GM21737 (cell line): ENCODE results near the gene GZF1.
A peak's percentile ranks its signal among the peaks of the same experiment; 100 is the strongest.
"Not testable (repeated sequence)": the region's sequence is repeated elsewhere in the genome, so short reads cannot be mapped to it uniquely, and the experiment has no call there.

Experiments used
- ATAC-seq: cut with Tn5 transposase; IDR thresholded peaks from one replicate; pipeline ENCODE4 v1.9.1; 2021; ENCODE audit warnings: mild to moderate bottlenecking, moderate library complexity; ENCODE audit not compliant: unreplicated experiment

The GZF1 gene

GRCh38 chr20:23344336-23344735 is 17.6 kb upstream of the GZF1 start:
- ATAC-seq, result no peak

GRCh38 chr20:23346002-23346401 is 16.0 kb upstream of the GZF1 start:
- no peak for ATAC-seq

DNA sequence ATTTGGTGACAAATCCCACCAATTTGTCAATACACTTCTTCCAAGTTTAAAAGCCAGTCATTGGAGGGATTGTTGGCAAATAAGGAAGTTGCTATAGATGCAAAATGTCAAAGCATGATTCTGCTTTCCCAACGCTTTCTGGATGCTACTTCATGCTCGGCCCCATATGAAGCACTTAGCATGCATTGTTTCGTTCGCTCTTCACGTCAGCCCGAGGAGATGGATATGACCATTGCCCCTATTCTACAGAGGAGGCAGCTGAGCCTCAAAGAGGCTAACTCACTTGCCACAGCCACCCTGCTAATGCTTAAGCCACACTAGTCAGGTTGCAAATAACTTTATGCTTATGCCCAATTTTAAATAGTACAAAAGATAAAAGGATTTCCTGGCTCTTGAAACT is 14.2 kb upstream of the GZF1 start:
- ATAC-seq, result no peak

DNA sequence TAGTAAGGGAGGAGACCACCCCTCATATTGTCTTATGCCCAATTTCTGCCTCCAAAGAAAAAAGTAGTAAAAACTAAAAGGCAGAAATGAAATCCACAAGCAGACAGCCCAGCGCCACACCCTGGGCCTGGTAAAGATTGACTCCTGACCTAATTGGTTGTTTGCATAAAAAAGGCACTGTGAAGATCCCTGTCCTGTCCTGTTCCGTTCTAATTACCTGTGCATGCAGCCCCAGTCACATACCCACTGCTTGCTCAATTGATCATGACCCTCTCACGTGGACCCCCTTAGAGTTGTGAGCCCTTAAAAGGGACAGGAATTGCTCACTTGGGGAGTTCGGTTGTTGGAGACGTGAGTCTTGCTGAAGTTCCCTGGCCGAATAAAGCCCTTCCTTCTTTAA is 13.5 kb upstream of the GZF1 start:
- ATAC-seq, result not testable (repeated sequence)

DNA sequence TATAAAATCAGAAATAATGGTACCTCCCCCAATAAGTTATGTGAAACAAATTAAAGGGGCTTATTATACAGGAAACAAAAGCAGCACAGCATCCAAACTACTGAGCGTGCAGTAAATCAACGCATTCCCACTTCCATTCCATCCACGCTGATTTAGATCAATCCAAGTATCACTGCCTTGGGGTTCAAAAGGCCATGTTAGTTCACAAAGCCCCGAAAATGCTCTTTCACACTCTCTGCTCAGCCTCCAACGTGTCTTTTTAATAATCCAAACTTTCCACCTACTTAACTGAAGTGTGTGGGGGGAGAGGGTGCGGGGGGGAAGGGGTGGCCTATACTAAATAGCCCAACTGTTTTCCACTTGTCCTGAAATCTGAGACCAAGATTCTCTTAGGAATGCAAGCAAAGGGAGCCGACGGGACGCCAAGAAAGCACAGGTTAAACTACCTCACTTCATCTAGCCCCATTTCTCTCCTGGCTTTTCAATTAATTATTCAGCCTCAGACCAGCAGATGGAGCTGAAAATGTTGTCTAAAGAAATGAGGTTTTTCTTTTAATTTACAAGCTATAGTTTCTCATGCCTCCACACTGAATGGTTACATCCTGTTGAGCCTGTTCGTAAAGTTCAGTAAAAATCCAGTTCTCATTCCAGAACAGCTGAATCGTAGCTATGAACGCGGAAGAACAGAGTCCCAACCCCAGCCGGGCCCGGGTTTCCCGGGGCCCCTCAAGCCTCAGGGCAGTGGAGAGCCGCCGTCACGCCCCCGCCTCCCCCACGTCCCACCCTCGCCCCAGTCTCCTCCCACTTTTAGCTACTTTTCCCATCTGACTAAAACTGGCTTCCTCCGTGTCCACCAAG is 12.4 kb upstream of the GZF1 start:
- ATAC-seq, result peak; percentile 43

- ATAC-seq, result peak; percentile 80
These were observed 11.6 kb upstream of the GZF1 start, which contains the start of gene NXT1 for GRCh38 chr20:23350196-23350903. Gene NXT1 (plus strand): TSS chr20:23350791. CDS start chr20:23354042, 3,251 bp downstream.

GRCh38 chr20:23350904-23351838 is 10.8 kb upstream of the GZF1 start:
- ATAC-seq, result peak; percentile 14

DNA sequence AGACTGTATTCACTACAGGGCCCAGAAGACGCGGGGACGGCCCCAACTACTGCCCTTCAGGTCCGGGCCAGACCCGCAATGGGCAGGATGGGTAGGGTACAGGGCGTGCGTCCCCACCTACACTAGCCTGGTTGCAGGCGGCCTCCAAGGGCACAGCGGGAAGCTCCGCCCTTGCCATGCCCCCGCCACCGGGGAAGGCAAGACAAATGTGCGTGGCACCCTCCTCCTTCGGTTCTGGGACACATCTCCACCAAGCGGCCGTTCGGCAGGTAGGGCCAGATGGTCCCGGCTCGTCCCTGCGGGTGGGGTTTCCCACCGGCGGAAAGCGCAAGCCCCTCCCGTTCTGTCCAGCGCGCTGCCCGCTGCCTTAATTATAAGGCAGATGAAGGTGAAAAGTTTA is 5.8 kb upstream of the GZF1 start:
- ATAC-seq, result no peak

DNA sequence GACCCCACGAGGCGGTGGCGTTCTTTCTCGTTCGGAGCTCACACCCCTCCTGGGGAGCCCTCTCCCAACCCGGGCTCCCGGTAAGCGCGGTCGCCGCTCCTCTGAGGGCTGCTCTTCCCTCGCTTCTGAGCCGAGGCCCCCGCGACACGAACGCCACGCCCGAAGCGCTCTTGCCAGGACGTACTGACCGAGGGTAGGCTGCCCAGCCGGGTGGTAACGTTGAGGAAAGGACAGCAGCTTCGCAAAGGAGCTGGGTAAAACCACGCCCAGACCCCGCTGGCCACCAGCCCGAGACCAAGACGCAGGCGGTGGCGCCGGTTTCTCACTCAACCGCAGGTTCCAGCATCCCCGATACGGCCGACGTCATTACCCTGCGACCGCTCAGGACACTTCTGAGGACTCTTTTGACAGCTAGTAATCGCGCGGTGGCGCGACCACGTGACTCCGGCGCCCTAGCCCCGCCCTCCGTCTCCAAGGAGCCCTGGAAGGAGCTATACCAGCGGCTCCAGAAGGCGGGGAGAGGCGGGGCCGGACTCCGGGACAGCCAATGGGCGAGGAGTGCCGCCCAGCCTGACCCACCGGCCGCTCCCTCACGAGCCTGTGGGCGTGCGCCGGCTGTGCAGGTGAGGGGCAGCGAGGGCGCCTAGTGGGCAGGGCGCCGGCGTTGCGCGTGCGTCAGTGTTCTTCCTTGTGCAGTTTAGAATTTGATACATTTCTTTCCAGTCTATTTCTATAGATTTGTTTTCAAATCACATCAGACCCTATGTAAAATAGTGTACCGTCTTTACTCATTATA is 4.0 kb upstream of the GZF1 start:
- ATAC-seq, result peak; percentile 74

DNA sequence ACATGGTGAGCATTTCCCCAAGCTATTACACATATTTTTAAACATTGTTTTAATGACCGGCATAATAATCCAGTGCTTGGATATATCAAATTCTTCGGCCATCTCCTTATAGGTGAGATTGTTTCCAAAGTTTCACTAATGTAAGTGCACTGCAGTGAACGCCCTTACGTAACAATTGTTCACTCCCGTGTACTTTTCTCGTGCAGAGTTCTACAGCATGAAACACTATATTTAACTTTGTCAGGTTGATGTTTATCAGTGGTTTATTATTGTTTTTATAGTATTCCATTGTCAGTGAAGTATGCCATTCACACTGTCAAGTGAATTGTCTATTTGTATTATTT is 3.4 kb upstream of the GZF1 start:
- no peak for ATAC-seq

GRCh38 chr20:23358923-23359593 is 2.9 kb upstream of the GZF1 start:
- no peak for ATAC-seq

DNA sequence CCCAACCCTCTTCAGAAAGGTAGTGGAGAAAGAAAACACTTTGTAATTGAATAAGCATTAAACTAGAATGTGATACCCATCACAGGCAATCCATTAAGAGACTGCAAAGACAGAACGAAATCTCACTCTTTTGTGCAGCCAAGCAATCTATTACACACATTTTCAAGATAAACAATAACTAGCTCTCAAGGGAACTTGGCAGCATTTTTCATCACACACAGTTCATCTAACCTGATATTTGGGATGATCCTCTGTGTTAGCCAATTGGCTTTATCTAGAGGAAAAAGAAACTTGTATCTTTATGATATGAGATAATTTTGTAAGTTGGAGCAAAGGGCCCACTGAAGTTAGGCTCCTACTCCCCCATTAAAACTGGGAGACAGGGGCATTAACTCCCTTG is 1.5 kb upstream of the GZF1 start:
- ATAC-seq, result no peak

GRCh38 chr20:23361119-23361475 is 885 bp upstream of the GZF1 start:
- no peak for ATAC-seq

DNA sequence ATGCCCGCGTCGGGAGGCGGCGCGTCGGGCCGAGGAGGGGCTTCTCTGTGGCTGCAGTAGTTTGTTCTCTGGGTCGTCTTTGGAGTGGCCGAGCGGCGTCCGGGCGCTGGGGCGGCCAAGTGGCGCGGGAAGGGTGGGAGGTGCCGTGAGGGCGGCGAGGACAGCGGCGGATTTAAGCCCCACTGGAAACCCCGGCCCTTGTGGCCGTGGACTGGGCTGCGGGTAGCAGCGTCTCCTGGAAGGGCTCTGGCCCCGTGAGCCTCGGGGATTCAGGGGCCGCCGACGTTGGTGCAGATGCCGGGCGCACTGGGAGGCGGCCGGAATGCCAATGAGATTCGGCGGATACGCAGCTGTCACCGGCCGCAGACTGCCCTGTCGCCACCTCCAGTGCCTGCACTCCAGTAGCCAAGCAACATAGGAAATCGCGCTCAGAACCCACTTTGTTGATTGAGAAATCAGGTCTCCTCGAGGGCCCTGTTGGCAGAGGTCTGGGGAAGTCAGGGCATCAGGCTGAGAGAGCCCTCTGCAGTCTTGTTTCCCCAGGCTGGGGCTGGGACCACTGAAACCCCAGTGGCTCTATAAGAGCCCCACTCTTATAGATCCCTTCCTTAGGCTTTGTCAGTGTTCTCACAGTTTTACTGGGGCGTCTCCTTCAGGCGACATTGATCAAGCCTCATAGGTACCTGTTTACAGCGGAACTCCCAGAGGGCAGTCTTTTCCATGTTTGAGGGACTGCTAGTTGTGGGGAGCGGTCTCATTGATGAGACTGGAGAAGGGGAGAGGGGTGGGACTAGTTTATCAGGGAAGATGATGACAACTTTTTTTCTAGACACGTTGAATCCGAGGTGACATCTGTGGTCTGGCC is 642 bp downstream of the GZF1 start:
- peak; percentile 14 for ATAC-seq

DNA sequence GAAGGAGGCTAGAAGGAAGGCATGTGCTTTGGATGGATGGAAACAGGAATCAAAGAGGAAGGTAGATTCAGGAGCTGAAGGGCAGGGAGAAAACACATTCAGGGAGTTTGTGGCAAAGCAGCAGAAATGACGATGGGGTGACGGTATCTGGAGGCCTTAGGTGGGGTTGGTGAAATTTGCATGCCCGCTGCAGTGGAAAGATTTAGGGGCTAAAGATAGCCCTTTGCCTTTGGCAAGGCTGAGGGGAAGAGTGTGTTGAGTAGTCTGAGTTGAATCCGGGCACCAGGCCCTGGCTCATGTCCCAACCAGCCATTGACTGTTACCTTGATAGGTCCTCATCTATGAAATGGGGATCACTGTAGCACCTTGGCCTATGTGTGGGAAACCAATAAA is 1.3 kb downstream of the GZF1 start:
- no peak for ATAC-seq

- ATAC-seq, result no peak
These were observed 3.6 kb downstream of the GZF1 start for GRCh38 chr20:23365390-23366165.

DNA sequence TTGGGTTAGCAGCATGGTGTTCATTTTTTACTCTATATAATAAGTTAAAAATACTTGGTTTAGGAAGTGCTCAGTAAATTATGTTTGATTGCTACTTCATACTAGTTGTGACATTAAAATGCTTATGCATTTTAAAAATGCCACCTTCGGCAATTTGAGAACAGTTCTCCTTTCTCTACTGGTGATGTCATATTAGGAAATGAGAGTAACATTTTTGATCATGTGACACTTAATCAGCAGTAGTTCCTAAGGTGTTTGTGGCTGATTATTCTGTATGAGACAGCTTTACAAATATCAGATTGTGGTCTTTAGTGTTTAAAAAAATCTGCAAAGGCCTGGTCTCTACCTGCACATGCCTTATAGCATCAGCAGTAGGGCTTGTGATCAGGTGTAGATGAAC is 4.4 kb downstream of the GZF1 start:
- ATAC-seq, result no peak

- no peak for ATAC-seq
These were observed 5.8 kb downstream of the GZF1 start for GRCh38 chr20:23367770-23368169.
